D721Med (cell line): ENCODE data around the gene NME3.

Source experiments
- DNase-seq: peaks from one replicate; pipeline ENCODE4 v3.0.0; 2011; ENCODE audit warnings: low spot score; ENCODE audit not compliant: insufficient read length
- FAIRE-seq: peaks from 2 replicates; lab custom pipeline; 2011; peaks lifted over from hg19 to GRCh38; lab: Jason Lieb, UNC
- TF ChIP-seq, protein P1 (sequence below): IDR thresholded peaks from 2 replicates; pipeline ENCODE4 v1.5.1; 2012; ENCODE audit warnings: mild to moderate bottlenecking, control low read depth; ENCODE audit not compliant: insufficient read depth; ENCODE audit errors: missing control alignments

Gene NME3

DNA sequence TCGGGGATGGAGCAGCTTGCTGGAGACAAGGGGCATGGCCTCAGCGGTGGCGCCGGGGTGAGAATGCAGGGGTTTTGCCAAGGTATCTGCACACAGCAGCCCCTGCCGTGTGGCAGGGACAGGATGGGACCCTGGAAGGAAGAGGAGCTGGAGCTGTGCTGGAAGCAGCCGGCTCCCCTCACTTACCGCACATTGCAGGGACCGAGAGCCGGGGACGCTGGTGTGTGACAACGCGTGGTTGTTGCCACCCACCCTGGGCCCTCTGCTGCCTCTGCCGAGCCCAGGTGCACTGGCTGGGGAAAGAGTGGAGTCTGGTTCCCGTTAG, 14.5 kb upstream of the NME3 start:
- DNase-seq (no peak), FAIRE-seq (no peak)
- TF ChIP-seq, protein P1, sequence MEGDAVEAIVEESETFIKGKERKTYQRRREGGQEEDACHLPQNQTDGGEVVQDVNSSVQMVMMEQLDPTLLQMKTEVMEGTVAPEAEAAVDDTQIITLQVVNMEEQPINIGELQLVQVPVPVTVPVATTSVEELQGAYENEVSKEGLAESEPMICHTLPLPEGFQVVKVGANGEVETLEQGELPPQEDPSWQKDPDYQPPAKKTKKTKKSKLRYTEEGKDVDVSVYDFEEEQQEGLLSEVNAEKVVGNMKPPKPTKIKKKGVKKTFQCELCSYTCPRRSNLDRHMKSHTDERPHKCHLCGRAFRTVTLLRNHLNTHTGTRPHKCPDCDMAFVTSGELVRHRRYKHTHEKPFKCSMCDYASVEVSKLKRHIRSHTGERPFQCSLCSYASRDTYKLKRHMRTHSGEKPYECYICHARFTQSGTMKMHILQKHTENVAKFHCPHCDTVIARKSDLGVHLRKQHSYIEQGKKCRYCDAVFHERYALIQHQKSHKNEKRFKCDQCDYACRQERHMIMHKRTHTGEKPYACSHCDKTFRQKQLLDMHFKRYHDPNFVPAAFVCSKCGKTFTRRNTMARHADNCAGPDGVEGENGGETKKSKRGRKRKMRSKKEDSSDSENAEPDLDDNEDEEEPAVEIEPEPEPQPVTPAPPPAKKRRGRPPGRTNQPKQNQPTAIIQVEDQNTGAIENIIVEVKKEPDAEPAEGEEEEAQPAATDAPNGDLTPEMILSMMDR, result no peak

DNA sequence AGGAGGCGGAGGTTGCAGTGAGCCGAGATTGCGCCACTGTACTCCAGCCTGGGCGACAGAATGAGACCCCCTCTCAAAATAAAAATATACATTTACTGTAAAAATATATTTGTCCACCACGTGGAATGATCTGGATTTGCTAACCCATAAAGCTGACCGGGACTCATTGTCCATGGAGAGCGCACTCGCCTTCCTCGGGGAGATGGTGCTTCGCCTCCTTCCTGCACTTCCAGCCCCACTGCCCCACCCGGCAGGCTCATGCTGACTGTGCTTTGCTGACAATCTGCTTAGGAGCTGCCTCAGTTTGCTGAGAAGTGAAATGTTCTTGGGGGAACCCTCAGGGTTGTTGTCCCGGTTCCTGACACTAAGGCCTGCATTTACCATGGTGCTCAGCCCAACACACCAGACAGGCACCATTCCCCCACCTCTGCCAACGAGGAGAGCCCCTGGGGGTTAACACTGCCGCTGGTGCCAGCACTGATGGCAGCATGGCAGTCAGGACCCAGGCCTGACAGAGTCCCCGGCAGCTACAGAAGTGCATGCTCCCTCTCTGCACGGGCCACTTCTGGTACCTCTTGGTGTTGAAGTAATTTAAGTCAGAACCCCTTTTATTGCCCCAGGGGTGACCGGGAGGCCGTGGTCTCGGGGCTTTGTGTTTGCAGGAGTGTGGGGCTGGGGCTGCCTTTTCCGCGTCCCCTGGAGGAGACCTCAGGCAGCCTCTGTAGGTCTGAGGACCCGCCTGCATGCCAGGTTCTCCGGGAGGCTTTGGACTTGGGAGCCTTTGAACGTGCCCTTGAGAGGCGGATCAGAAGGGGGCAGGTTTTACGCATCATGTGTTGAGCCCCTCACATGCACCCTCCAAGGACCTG, 13.9 kb upstream of the NME3 start:
- TF ChIP-seq, protein P1, result no peak
- no peak for DNase-seq
- no peak for FAIRE-seq

DNA sequence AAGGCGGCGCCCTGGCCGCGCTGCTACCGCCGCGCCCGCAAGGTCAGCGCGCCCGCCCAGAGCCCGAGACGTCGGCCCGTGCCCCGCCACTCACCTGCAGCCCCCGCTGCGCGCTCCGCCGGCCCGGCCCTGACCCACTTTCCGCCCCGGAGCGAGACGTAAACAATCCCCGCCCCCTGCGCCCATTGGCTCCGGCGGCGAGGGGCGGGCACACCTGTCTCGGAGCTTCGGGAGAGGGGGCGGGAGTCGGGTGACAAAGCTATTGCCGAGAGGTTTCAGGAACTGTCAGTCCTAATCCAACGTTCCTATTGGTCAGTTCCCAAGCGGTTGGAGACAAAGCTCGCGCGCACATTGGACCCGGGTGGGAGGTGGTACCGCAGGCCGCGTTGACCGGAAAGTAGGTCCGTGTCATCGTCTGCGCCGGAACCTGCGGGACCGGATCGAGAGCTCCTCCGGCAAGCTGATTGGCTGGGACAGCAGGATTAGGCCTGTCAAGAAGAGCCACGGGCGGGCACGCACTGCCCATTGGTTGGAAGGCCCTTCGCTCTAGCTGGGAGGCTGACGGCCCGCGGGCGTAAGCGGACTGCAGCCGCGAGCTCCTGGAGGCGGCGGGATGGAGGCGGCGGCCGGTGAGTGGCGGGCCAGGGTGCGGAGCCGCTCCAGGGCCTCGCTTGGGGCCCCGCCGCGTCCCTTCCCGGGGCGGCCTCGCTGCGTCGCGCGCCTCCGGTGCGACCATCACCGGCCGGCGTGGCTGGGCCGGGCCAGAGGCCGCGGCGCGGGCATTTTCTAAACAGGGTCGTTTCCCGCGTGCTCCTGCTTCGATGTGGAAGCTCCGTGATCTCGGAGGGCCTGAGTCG, 11.3 kb upstream of the NME3 start, which contains the start of the genes NUBP2 and SPSB3:
TSS of gene NUBP2 (plus strand) at position 553 of the 857 bp plus-strand sequence. CDS start at position 614, 61 bp downstream.
TSS of gene SPSB3 (minus strand) at position 164 of the 857 bp plus-strand sequence. CDS start 1,088 bp downstream, outside the sequence.
- FAIRE-seq (peak; percentile 92), DNase-seq (peak; percentile 99)
- TF ChIP-seq, protein P1, result no peak

DNA sequence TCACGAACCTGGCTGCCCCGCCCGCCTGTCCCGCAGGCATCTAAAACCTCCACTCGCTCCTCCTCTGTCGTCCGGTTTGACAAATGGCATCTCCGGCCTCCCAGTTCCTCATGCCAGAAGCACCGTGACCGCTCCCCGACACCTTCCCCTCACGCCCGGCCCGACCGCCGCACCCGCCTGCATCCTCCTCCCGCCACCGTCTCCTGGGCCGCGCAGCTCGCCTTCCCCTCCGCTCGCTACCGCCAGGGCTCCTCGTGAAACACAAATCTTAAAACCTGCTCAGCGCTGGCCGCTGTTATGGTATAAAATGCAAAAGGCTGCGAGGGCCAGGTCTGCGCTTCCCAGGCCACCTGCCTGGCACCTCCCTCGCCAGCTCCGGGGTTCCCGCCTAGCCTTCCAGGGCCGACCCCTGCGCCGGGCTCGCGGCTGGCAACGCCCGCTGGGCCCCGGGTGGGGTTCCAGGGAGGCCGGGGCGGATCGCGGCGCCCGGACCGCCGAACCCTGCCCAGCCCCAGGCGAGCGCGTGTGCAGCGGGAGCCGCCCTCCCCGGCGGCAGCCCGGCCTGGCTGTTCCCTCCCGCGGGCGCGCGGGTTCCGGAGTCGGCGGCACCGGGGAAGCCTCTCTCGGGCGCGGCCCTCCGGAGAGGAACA, 10.5 kb upstream of the NME3 start:
- DNase-seq, result no peak
- no peak for FAIRE-seq
- TF ChIP-seq, protein P1, result no peak

DNA sequence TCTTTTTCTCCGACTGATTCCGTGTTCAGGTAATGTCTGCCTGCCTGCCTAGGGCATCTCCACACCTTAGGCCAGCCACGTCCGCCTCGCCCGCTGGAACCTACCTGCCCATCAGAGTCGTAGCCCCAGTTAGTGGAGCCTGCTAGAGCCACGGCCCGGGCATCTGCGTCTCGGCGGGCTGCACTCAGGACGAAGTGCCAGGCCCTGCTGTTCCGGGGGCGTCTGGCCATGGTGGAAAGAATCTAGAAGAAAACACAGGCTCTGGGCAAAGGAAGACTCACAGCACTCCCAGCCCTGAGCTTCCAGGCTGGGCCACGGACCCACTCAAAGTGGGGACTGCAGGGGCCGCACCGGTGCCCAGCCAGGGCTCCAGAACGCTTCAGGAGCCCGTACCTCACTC, 9.9 kb upstream of the NME3 start:
- no peak for DNase-seq
- TF ChIP-seq, protein P1, result no peak
- no peak for FAIRE-seq

DNA sequence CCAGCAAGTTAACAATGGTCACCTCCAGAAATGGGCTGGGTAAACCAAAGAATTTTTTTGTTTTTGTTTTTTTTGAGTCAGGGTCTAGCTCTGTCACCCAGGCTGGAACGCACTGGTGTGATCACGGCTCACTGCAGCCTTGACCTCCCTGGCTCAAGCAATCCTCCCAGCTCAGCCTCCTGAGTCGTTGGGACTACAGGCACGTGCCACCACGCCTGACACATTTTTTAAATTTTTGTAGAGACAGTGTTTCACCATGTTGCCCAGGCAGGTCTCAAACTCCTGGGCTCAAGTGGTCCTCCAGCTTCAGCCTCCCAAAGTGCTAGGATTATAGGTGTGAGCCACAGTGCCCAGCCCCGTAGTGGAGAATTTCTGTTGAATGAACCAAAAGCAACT, 9.3 kb upstream of the NME3 start:
- FAIRE-seq (no peak), DNase-seq (no peak)
- TF ChIP-seq, protein P1, result no peak
